Activated CD4-positive, alpha-beta memory T cell treated with anti-CD3 and anti-CD28 coated beads, Interleukin-2, amount 10 ng/mL, durations not matched to agents 7 days and 5 days (primary cell): ENCODE data around the gene ELMOD1. TPM values are rescaled to one million over a fixed set of nuclear protein-coding genes. Genes with fewer than 3 reads are reported as not detected.
A peak's percentile ranks its signal among the peaks of the same experiment; 100 is the strongest.
"Not testable (repeated sequence)": the region's sequence is repeated elsewhere in the genome, so short reads cannot be mapped to it uniquely, and the experiment has no call there.

Source experiments
- CTCF ChIA-PET: fragments of 350-600 bp; sonication (Branson Sonifier 250); formaldehyde crosslinking; loops from one replicate; lab custom pipeline; 2021; ENCODE audit warnings: antibody characterized with exemption, inconsistent platforms; lab: Charles Lee
- POLR2A ChIA-PET: fragments of 350-600 bp; sonication (Branson Sonifier 250); formaldehyde crosslinking; loops from one replicate; lab custom pipeline; 2021; ENCODE audit warnings: antibody characterized with exemption; lab: Charles Lee
- DNase-seq: peaks from one replicate; pipeline ENCODE4 v3.0.0-alpha.2; 2020
- H3K27ac Mint-ChIP-seq: one replicate; pipeline ENCODE4 v1.8.0; 2021; ENCODE audit warnings: mild to moderate bottlenecking, mixed read lengths
- H3K27me3 Mint-ChIP-seq: one replicate; pipeline ENCODE4 v1.8.0; 2021; ENCODE audit warnings: mixed read lengths
- H3K36me3 Mint-ChIP-seq: one replicate; pipeline ENCODE4 v1.8.0; 2021; ENCODE audit warnings: low read depth, mixed read lengths
- H3K4me1 Mint-ChIP-seq: one replicate; pipeline ENCODE4 v1.8.0; 2021; ENCODE audit warnings: mixed read lengths
- H3K4me3 Mint-ChIP-seq: one replicate; pipeline ENCODE4 v1.8.0; 2021; ENCODE audit warnings: mild to moderate bottlenecking, mixed read lengths
- H3K9me3 Mint-ChIP-seq: one replicate; pipeline ENCODE4 v1.8.0; 2021; ENCODE audit warnings: mixed read lengths
- total RNA-seq, 2 experiments: library from RNA; stranded (reverse); gene quantifications; one replicate each; pipeline ENCODE4 v1.2.3, GENCODE V29; 2021

ELMOD1 gene
- total RNA-seq, 2 experiments from 2014 or later: not detected

GRCh38 chr11:107565955-107566501, 24.9 kb upstream of the ELMOD1 start:
- H3K27ac Mint-ChIP-seq: peak overlapping the region; percentile 91
- H3K27me3 Mint-ChIP-seq, DNase-seq, H3K36me3 Mint-ChIP-seq, H3K9me3 Mint-ChIP-seq: not testable (repeated sequence)
- ChIA-PET POLR2A (interaction anchor here (1.0 to 1.9 kb wide), 3 partner anchors 11 to 108 kb away, joined by 3 to 8 read pairs (median 4); partner anchors contain the start of gene CWF19L2), CTCF (interaction anchor here (1.0 to 6.2 kb wide), 6 partner anchors 10 to 123 kb away, joined by 3 to 58 read pairs (median 5); partner anchors contain the start of gene CWF19L2)
- peaks cover 53% of the 10 kb centered on the region for H3K4me1 Mint-ChIP-seq
- H3K4me3 Mint-ChIP-seq: peak overlapping the region; percentile 92

GRCh38 chr11:107566569-107566968, 24.4 kb upstream of the ELMOD1 start:
- no peaks in the 10 kb centered on the region for H3K9me3 Mint-ChIP-seq
- H3K27ac Mint-ChIP-seq: peak overlapping the region; percentile 91
- ChIA-PET CTCF (interaction anchor here (0.6 to 6.2 kb wide), 6 partner anchors 9 to 123 kb away, joined by 3 to 58 read pairs (median 5); no protein-coding TSS in a partner anchor), POLR2A (interaction anchor here (1.3 to 1.9 kb wide), 2 partner anchors 11 to 109 kb away, joined by 4 to 8 read pairs; partner anchors contain the start of gene CWF19L2)
- peak overlapping the region; percentile 92 for H3K4me3 Mint-ChIP-seq
- no peaks in the 10 kb centered on the region for H3K27me3 Mint-ChIP-seq
- DNase-seq: no peak
- no peaks in the 10 kb centered on the region for H3K36me3 Mint-ChIP-seq
- H3K4me1 Mint-ChIP-seq: peaks cover 52% of the 10 kb centered on the region

GRCh38 chr11:107567739-107568335, 23.1 kb upstream of the ELMOD1 start:
- H3K4me1 Mint-ChIP-seq: peaks cover 41% of the 10 kb centered on the region
- ChIA-PET POLR2A (interaction anchor here (0.6 kb wide), 1 partner anchor 891 kb away, joined by 3 read pairs; no protein-coding TSS in a partner anchor), CTCF (interaction anchor here (1.6 to 6.2 kb wide), 3 partner anchors 8 to 122 kb away, joined by 6 to 58 read pairs (median 6); no protein-coding TSS in a partner anchor)
- H3K36me3 Mint-ChIP-seq: no peaks in the 10 kb centered on the region
- no peaks in the 10 kb centered on the region for H3K9me3 Mint-ChIP-seq
- no peak overlapping the region for H3K4me3 Mint-ChIP-seq
- no peak for DNase-seq
- peaks cover 3% of the 10 kb centered on the region for H3K27me3 Mint-ChIP-seq
- H3K27ac Mint-ChIP-seq: no peak overlapping the region

- DNase-seq: no peak
- H3K36me3 Mint-ChIP-seq: no peaks in the 10 kb centered on the region
- H3K27ac Mint-ChIP-seq: no peak overlapping the region
- H3K27me3 Mint-ChIP-seq: peaks cover 6% of the 10 kb centered on the region
- H3K9me3 Mint-ChIP-seq: no peaks in the 10 kb centered on the region
- ChIA-PET POLR2A (no interaction called here), CTCF (interaction anchor here (0.7 kb wide), 1 partner anchor 120 kb away, joined by 4 read pairs; no protein-coding TSS in a partner anchor)
- peaks cover 24% of the 10 kb centered on the region for H3K4me1 Mint-ChIP-seq
- no peak overlapping the region for H3K4me3 Mint-ChIP-seq
Measured at GRCh38 chr11:107570015-107570414, 20.9 kb upstream of the ELMOD1 start.

- Mint-ChIP-seq H3K4me1 (no peaks in the 10 kb centered on the region), H3K9me3 (no peaks in the 10 kb centered on the region), H3K27me3 (peaks cover 6% of the 10 kb centered on the region), H3K36me3 (no peaks in the 10 kb centered on the region), H3K4me3 (no peak overlapping the region), H3K27ac (no peak overlapping the region)
- DNase-seq: no peak
- POLR2A ChIA-PET: no interaction called here
- CTCF ChIA-PET: interaction anchor here (1.0 to 3.9 kb wide), 2 partner anchors 116 kb away, joined by 4 to 27 read pairs; no protein-coding TSS in a partner anchor
Measured at GRCh38 chr11:107573438-107573837, 17.5 kb upstream of the ELMOD1 start.

GRCh38 chr11:107576497-107577345, 14.2 kb upstream of the ELMOD1 start:
- DNase-seq: peak; percentile 50
- H3K9me3 Mint-ChIP-seq, H3K27ac Mint-ChIP-seq, H3K36me3 Mint-ChIP-seq, POLR2A ChIA-PET, H3K4me3 Mint-ChIP-seq, H3K4me1 Mint-ChIP-seq: not testable (repeated sequence)
- CTCF ChIA-PET: interaction anchor here (0.7 to 3.9 kb wide), 9 partner anchors 11 to 702 kb away, joined by 3 to 27 read pairs (median 4); partner anchors contain the start of gene ALKBH8
- H3K27me3 Mint-ChIP-seq: peaks cover 11% of the 10 kb centered on the region

GRCh38 chr11:107577346-107577711, 13.6 kb upstream of the ELMOD1 start:
- H3K9me3 Mint-ChIP-seq: no peaks in the 10 kb centered on the region
- ChIA-PET POLR2A (no interaction called here), CTCF (interaction anchor here (0.7 to 3.9 kb wide), 6 partner anchors 10 to 164 kb away, joined by 3 to 27 read pairs (median 4); partner anchors contain the start of gene ALKBH8)
- DNase-seq: no peak
- no peaks in the 10 kb centered on the region for H3K36me3 Mint-ChIP-seq
- H3K4me3 Mint-ChIP-seq: no peak overlapping the region
- H3K27me3 Mint-ChIP-seq: peaks cover 9% of the 10 kb centered on the region
- H3K27ac Mint-ChIP-seq: no peak overlapping the region
- H3K4me1 Mint-ChIP-seq: no peaks in the 10 kb centered on the region

GRCh38 chr11:107579169-107579568, 11.8 kb upstream of the ELMOD1 start:
- H3K36me3 Mint-ChIP-seq, H3K27ac Mint-ChIP-seq, DNase-seq, H3K9me3 Mint-ChIP-seq, H3K4me1 Mint-ChIP-seq, H3K4me3 Mint-ChIP-seq, POLR2A ChIA-PET: not testable (repeated sequence)
- CTCF ChIA-PET: interaction anchor here (0.6 to 1.0 kb wide), 2 partner anchors 26 to 110 kb away, joined by 3 to 4 read pairs; no protein-coding TSS in a partner anchor
- peaks cover 12% of the 10 kb centered on the region for H3K27me3 Mint-ChIP-seq

- ChIA-PET CTCF (no interaction called here), POLR2A (no interaction called here)
- no peak overlapping the region for H3K27ac Mint-ChIP-seq
- H3K36me3 Mint-ChIP-seq: no peaks in the 10 kb centered on the region
- H3K9me3 Mint-ChIP-seq: no peaks in the 10 kb centered on the region
- peaks cover 21% of the 10 kb centered on the region for H3K27me3 Mint-ChIP-seq
- DNase-seq: no peak
- H3K4me1 Mint-ChIP-seq: no peaks in the 10 kb centered on the region
- no peak overlapping the region for H3K4me3 Mint-ChIP-seq
Measured at GRCh38 chr11:107581147-107581546, 9.8 kb upstream of the ELMOD1 start.

- H3K9me3 Mint-ChIP-seq: no peaks in the 10 kb centered on the region
- CTCF ChIA-PET: interaction anchor here (0.7 kb wide), 1 partner anchor 34 kb away, joined by 3 read pairs; no protein-coding TSS in a partner anchor
- no peak overlapping the region for H3K27ac Mint-ChIP-seq
- POLR2A ChIA-PET: no interaction called here
- H3K36me3 Mint-ChIP-seq: no peaks in the 10 kb centered on the region
- no peak overlapping the region for H3K4me3 Mint-ChIP-seq
- peaks cover 45% of the 10 kb centered on the region for H3K27me3 Mint-ChIP-seq
- DNase-seq: no peak
- H3K4me1 Mint-ChIP-seq: no peaks in the 10 kb centered on the region
Measured at GRCh38 chr11:107583629-107584195, 7.2 kb upstream of the ELMOD1 start.

- no peak for DNase-seq
- Mint-ChIP-seq H3K36me3 (no peaks in the 10 kb centered on the region), H3K27ac (no peak overlapping the region), H3K4me1 (peaks cover 16% of the 10 kb centered on the region), H3K9me3 (no peaks in the 10 kb centered on the region), H3K4me3 (no peak overlapping the region), H3K27me3 (peaks cover 70% of the 10 kb centered on the region)
- POLR2A ChIA-PET: no interaction called here
- CTCF ChIA-PET: interaction anchor here (1.2 kb wide), 1 partner anchor 11 kb away, joined by 4 read pairs; no protein-coding TSS in a partner anchor
Measured at GRCh38 chr11:107587306-107587979, 3.5 kb upstream of the ELMOD1 start.
